ENCODE results near the gene ZNF845.

DNA sequence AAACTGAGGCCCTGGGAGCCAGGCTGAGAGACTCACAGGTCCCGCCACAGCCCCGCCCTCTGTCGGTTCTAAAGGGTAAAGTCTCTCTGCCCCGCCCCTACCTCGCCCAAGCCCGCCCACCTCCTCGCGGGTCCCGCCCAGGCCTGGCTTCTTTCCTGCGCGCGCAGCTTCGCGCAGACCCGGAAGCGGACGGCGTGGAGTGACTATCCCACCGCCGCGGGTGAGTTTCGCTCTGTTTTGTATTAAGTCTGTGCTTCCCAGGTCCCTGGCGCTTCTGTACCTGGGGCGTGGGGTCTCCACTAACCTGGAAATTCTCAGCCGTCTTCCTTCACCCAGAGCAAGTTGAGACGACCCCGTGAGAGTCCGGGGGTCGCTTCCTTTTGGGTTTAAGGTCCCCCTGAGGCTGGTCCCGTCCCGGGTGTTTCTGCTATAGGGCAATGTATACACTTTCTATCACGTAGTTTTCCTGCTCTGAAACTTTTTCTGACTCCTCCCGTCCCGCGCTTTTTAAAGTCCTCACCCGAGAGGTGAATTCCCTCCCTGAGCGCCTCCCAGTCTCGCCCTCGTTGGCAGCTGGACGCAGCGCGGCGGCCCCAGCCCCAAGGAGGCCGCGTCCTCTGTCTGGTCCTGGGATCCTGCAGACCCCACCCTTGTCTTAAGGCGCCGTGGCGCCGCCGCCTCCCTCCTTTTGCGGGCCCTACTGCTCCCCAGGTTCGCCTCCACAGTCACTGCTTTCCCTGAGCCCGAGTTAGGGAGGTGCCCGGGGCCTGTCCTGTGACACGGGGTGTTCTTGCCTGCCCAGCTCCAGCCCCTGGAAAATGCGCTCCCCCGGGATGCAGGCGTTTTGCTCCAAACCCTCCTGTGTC, 61.7 kb downstream of the ZNF845 start, which contains the start of gene ZNF765:
- TF ChIP-seq, protein P1, sequence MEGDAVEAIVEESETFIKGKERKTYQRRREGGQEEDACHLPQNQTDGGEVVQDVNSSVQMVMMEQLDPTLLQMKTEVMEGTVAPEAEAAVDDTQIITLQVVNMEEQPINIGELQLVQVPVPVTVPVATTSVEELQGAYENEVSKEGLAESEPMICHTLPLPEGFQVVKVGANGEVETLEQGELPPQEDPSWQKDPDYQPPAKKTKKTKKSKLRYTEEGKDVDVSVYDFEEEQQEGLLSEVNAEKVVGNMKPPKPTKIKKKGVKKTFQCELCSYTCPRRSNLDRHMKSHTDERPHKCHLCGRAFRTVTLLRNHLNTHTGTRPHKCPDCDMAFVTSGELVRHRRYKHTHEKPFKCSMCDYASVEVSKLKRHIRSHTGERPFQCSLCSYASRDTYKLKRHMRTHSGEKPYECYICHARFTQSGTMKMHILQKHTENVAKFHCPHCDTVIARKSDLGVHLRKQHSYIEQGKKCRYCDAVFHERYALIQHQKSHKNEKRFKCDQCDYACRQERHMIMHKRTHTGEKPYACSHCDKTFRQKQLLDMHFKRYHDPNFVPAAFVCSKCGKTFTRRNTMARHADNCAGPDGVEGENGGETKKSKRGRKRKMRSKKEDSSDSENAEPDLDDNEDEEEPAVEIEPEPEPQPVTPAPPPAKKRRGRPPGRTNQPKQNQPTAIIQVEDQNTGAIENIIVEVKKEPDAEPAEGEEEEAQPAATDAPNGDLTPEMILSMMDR (IDR thresholded peaks at IDR 0.05): peak; percentile 52 to 77 (median 63)
- TF ChIP-seq EP300 (IDR thresholded peaks at IDR 0.05): peak in 1 of 2 donors; percentile 87
- peak; percentile 16 to 66 for TF ChIP-seq POLR2A (IDR thresholded peaks at IDR 0.05)
